ENCODE measurements around the gene NAA50. TPM values are rescaled to one million over a fixed set of nuclear protein-coding genes. Genes with fewer than 3 reads are reported as not detected.

The NAA50 gene
- total RNA-seq, 4 donors from 2014 or later, result 87.3 to 184 (median 128) TPM

DNA sequence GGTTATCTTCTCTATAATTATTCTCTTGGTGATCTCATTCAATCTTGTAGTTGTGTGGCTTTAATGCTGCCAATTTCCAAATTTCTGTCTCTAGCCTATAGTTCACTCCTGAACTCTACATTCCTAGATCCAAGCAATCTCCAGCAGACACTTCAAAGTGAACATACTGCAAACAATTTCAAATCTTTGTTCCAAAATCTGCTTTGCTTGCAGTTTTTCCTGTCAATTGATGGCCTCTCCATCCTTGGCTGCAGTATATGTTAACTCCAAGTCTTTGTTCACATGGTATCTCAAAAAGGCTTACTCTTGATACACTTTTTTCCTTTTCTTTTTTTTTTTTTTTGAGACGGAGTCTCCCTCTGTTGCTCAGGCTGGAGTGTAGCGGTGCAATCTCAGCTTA is 17.4 kb downstream of the NAA50 start:
- DNase-seq (ENCODE audit: low spot score in 2 of 2), result no peak
- Histone ChIP-seq H3K9me3 (no peaks in the 10 kb centered on the region), H3K27me3 (no peaks in the 10 kb centered on the region), H3K36me3 (peaks cover 7% of the 10 kb centered on the region), H3K4me3 (no peak overlapping the region), H3K4me1 (no peaks in the 10 kb centered on the region), H3K27ac (no peak overlapping the region)
- no peak for TF ChIP-seq POLR2AphosphoS5 (IDR thresholded peaks at IDR 0.05)
- TF ChIP-seq, protein P1, sequence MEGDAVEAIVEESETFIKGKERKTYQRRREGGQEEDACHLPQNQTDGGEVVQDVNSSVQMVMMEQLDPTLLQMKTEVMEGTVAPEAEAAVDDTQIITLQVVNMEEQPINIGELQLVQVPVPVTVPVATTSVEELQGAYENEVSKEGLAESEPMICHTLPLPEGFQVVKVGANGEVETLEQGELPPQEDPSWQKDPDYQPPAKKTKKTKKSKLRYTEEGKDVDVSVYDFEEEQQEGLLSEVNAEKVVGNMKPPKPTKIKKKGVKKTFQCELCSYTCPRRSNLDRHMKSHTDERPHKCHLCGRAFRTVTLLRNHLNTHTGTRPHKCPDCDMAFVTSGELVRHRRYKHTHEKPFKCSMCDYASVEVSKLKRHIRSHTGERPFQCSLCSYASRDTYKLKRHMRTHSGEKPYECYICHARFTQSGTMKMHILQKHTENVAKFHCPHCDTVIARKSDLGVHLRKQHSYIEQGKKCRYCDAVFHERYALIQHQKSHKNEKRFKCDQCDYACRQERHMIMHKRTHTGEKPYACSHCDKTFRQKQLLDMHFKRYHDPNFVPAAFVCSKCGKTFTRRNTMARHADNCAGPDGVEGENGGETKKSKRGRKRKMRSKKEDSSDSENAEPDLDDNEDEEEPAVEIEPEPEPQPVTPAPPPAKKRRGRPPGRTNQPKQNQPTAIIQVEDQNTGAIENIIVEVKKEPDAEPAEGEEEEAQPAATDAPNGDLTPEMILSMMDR (IDR thresholded peaks at IDR 0.05), result no peak
- no peak for TF ChIP-seq EP300 (IDR thresholded peaks at IDR 0.05)
- TF ChIP-seq POLR2A (IDR thresholded peaks at IDR 0.05), result no peak
- 93% methylated on average over 2 of the region's 2 CpGs for WGBS

DNA sequence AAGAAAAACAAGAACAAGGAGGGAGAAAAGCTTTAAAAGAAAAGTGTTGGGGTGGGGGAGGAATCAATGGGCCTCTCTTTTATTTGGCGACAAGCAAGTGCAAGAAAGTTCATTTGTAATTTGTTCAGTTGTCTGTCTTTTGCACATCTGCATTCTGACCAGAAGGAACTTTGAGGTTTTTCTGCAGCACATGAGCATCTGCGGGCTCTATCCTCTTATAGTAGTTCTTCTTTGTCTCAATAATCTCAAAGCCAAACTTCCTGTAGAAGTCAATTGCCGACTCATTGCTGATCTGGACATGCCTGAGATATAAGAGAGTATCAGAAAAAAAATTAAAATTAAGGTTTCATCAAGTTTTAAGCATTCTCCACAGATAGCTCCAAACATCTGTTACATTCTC is 24.4 kb downstream of the NAA50 start:
- DNase-seq (ENCODE audit: low spot score in 2 of 2), result no peak
- Histone ChIP-seq H3K36me3 (peaks cover 45% of the 10 kb centered on the region), H3K4me1 (no peaks in the 10 kb centered on the region), H3K27me3 (no peaks in the 10 kb centered on the region), H3K9me3 (no peaks in the 10 kb centered on the region), H3K4me3 (no peak overlapping the region), H3K27ac (no peak overlapping the region)
- TF ChIP-seq, protein P1 (IDR thresholded peaks at IDR 0.05), result no peak
- WGBS, result 84% methylated on average over 3 of the region's 3 CpGs

DNA sequence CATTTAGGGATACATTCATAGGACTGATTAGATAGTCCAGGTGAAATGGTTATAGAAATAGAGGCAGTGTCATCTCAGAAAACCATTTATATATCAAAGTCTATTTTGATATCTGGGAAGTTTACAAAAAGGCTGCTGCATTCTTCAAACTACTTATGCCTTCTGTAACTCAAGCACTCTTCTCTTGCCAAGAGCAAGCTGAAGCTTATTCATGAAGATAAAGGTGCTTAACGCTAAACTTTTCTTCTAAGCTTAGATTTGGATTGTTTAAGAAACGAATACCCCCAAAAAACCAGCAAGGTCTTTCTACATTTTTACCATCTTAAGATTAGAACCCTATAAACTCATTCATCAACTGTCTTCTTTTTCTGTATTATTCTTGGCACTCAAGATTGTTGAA is 26.3 kb downstream of the NAA50 start:
- DNase-seq (ENCODE audit: low spot score in 2 of 2), result no peak
- peaks cover 45% of the 10 kb centered on the region for H3K36me3 ChIP-seq
- H3K27ac ChIP-seq, result no peak overlapping the region
- TF ChIP-seq, protein P1 (IDR thresholded peaks at IDR 0.05), result no peak
- TF ChIP-seq EP300 (IDR thresholded peaks at IDR 0.05) (no peak), POLR2A (IDR thresholded peaks at IDR 0.05) (no peak), POLR2AphosphoS5 (IDR thresholded peaks at IDR 0.05) (no peak)
- no peak overlapping the region for H3K4me3 ChIP-seq
- H3K9me3 ChIP-seq, result no peaks in the 10 kb centered on the region
- no peaks in the 10 kb centered on the region for H3K27me3 ChIP-seq
- H3K4me1 ChIP-seq, result no peaks in the 10 kb centered on the region
- 95% methylated on average over 2 of the region's 2 CpGs for WGBS

DNA sequence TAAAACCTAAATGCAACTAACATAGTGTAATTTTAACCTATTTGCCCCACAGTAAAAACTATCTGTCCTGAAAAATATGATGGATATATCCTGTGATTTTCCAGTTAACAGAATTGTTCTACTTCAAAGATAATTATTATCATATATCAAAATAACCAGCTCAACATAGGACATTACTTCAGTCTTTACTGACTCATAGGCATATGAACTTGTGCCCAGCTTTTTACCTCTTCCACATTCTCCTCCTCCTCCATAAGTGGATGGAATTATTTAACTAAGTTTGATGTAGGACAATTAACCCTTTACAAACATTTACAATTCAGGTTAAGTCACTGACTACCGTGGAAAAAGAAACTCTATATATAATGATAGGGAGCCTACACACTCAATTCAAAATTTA is 26.8 kb downstream of the NAA50 start:
- DNase-seq (ENCODE audit: low spot score in 2 of 2), result no peak
- Histone ChIP-seq H3K4me3 (no peak overlapping the region), H3K36me3 (peaks cover 45% of the 10 kb centered on the region), H3K27ac (no peak overlapping the region), H3K9me3 (no peaks in the 10 kb centered on the region), H3K27me3 (no peaks in the 10 kb centered on the region), H3K4me1 (no peaks in the 10 kb centered on the region)
- no peak for TF ChIP-seq POLR2AphosphoS5 (IDR thresholded peaks at IDR 0.05)
- no peak for TF ChIP-seq POLR2A (IDR thresholded peaks at IDR 0.05)
- no peak for TF ChIP-seq EP300 (IDR thresholded peaks at IDR 0.05)
- TF ChIP-seq, protein P1 (IDR thresholded peaks at IDR 0.05), result no peak
- 100% methylated on average over 1 of the region's 1 CpG for WGBS

DNA sequence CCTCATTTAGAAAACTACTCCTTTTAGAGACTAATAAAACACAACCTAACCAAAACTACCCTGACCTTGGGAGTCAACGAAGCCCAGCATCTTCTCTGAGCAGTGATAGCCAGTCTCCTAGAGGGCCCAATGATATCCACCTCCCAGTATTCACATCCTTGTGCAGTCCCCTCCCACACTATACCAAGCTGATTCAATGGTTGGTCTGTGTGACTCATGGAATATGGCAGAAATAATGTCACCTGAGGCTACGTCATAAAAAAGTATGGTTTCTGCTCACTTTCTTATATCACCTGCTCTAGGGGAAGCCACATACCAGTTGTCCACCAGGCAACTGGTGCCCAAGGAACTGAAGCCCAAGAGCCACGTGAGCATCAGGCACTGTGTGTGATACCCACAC is 28.2 kb downstream of the NAA50 start:
- no peaks in the 10 kb centered on the region for H3K27me3 ChIP-seq
- WGBS, result 98% methylated on average over 3 of the region's 3 CpGs
- DNase-seq (ENCODE audit: low spot score in 2 of 2), result no peak
- H3K27ac ChIP-seq, result no peak overlapping the region
- H3K36me3 ChIP-seq, result peaks cover 38% of the 10 kb centered on the region
- H3K9me3 ChIP-seq, result no peaks in the 10 kb centered on the region
- H3K4me3 ChIP-seq, result no peak overlapping the region
- TF ChIP-seq POLR2A (IDR thresholded peaks at IDR 0.05) (no peak), POLR2AphosphoS5 (IDR thresholded peaks at IDR 0.05) (no peak), EP300 (IDR thresholded peaks at IDR 0.05) (no peak)
- TF ChIP-seq, protein P1 (IDR thresholded peaks at IDR 0.05), result no peak
- no peaks in the 10 kb centered on the region for H3K4me1 ChIP-seq
